AG04449 (cell line): ENCODE results near the gene KIF1C.

Source experiments
- CTCF ChIA-PET: fragments of 350-600 bp; formaldehyde crosslinking; extraction: SDS; loops from one replicate; lab custom pipeline; 2021; ENCODE audit warnings: antibody characterized with exemption; lab: Yijun Ruan, JAX
- POLR2A ChIA-PET: fragments of 400-600, 350-600 bp; formaldehyde crosslinking; extraction: SDS; loops from one replicate; lab custom pipeline; 2020; ENCODE audit warnings: antibody characterized with exemption, inconsistent platforms; lab: Yijun Ruan, JAX
- DNase-seq: peaks from one replicate; pipeline ENCODE4 v3.0.0-alpha.2; 2010; ENCODE audit warnings: low read depth, low spot score
- H3K4me3 ChIP-seq: 2 replicates; pipeline ENCODE4 v1.5.1; 2011; ENCODE audit warnings: low read depth, mild to moderate bottlenecking, control low read depth, low read length
- CTCF ChIP-seq: IDR thresholded peaks from one replicate; pipeline ENCODE4 v1.5.1; 2011; ENCODE audit warnings: mild to moderate bottlenecking, moderate library complexity, low read length, control low read depth, inconsistent platforms; ENCODE audit not compliant: insufficient read depth; ENCODE audit errors: missing control alignments

KIF1C gene

GRCh38 chr17:4967539-4968485, 29.9 kb upstream of the KIF1C start, which contains the start of gene SPAG7:
Gene SPAG7, minus strand, starts transcription at chr17:4967817. Its CDS starts 13 bp downstream, at chr17:4967804.
- peak; percentile 90 for DNase-seq
- peak within 1 kb of the TSS; percentile 81 for H3K4me3 ChIP-seq
- TF ChIP-seq CTCF: no peak
- ChIA-PET POLR2A (interaction anchor here (1.2 to 9.7 kb wide), 7 partner anchors 10 to 59 kb away, joined by 4 to 119 read pairs (median 9); partner anchors contain the start of genes CAMTA2, ENO3, PFN1 and RNF167), CTCF (interaction anchor here (1.3 to 3.6 kb wide), 7 partner anchors 10 to 59 kb away, joined by 3 to 19 read pairs (median 11); partner anchors contain the start of genes CAMTA2 and ENO3)

DNA sequence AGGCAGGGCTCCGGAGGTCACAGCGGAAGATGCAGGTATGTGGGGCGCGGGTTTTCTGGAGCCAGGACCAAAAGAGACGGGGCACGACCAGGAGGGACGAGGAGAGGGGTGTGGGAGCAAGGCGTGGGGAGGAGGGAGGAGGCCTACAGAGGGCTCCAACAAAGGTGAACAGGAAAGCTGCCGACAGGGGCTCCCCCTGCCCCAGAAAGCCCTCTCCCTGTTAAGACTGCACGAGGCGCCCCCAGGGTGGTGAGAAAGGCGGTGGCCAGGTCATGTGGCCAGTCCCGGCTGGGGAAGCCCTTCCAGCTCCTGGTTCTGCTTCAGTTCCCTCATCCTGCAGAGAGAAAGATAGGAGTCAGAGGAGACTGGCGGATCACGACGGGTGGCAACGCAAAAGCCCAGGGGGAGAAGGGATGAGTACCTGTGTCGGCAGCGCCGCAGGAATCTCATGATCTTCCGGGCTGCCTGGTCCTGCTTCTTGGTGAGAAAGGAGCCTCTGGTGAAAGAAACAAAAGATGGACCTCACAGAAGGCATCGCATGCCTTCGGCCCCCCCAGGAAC, 29.2 kb upstream of the KIF1C start:
- CTCF ChIA-PET: interaction anchor here (3.1 to 3.8 kb wide), 3 partner anchors 12 to 60 kb away, joined by 13 to 54 read pairs (median 19); partner anchors contain the start of gene CAMTA2
- TF ChIP-seq CTCF: no peak
- H3K4me3 ChIP-seq: peak overlapping the region; percentile 81
- POLR2A ChIA-PET: interaction anchor here (1.2 to 9.7 kb wide), 5 partner anchors 16 to 60 kb away, joined by 6 to 119 read pairs (median 61); partner anchors contain the start of genes ENO3, PFN1, RNF167 and SLC25A11
- no peak for DNase-seq

DNA sequence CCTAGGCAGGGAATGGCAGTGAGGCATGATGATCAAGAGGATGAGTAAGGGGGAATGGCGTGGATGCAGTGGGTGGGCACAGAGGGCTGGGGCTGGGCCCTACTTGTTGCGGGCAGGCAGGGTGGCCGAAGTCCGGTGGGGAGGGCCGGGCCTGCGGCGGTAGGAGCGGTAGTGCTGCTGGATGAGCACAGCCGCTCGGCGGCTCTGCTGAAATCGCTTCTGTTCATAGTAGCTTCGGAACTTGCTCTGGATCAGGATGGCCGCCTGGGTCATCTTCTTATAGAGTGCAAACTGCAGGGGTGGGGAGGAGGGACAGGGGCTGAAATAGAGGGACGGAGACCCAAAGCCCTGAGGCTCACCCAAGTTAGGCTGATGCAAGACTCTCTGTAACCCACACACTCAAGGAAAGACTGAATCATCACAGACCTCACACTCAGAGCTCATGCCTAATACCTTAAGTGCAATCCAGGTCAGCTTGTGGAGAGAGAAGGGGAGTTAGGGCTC, 28.7 kb upstream of the KIF1C start:
- H3K4me3 ChIP-seq: peak overlapping the region; percentile 81
- CTCF ChIA-PET: interaction anchor here (1.3 to 3.8 kb wide), 3 partner anchors 11 to 18 kb away, joined by 3 to 54 read pairs (median 17); partner anchors contain the start of gene CAMTA2
- no peak for TF ChIP-seq CTCF
- DNase-seq: peak; percentile 78
- POLR2A ChIA-PET: interaction anchor here (0.7 to 9.7 kb wide), 5 partner anchors 16 to 29 kb away, joined by 3 to 119 read pairs (median 61); partner anchors contain the start of genes CAMTA2, ENO3, PFN1 and RNF167

- POLR2A ChIA-PET: interaction anchor here (0.7 to 9.7 kb wide), 6 partner anchors 14 to 29 kb away, joined by 3 to 119 read pairs (median 34); partner anchors contain the start of genes CAMTA2, ENO3, PFN1 and RNF167
- peak overlapping the region; percentile 81 for H3K4me3 ChIP-seq
- no peak for TF ChIP-seq CTCF
- CTCF ChIA-PET: interaction anchor here (0.7 to 3.8 kb wide), 5 partner anchors 10 to 49 kb away, joined by 3 to 54 read pairs (median 4); partner anchors contain the start of genes CAMTA2 and RNF167
- no peak for DNase-seq
These were observed 28.1 kb upstream of the KIF1C start for GRCh38 chr17:4969551-4970173.

GRCh38 chr17:4970273-4970672, 27.5 kb upstream of the KIF1C start:
- POLR2A ChIA-PET: interaction anchor here (1.1 to 9.7 kb wide), 5 partner anchors 13 to 30 kb away, joined by 3 to 119 read pairs (median 61); partner anchors contain the start of genes CAMTA2, ENO3, PFN1 and RNF167
- no peak for TF ChIP-seq CTCF
- DNase-seq: no peak
- CTCF ChIA-PET: interaction anchor here (0.7 to 3.8 kb wide), 6 partner anchors 10 to 49 kb away, joined by 3 to 54 read pairs (median 6); partner anchors contain the start of genes CAMTA2 and RNF167
- no peak overlapping the region for H3K4me3 ChIP-seq
